Fibroblast of lung (primary cell): ENCODE data around the gene PLLP. TPM values are rescaled to one million over a fixed set of nuclear protein-coding genes. Genes with fewer than 3 reads are reported as not detected.

Source experiments
- DNase-seq, 2 donors: peaks; one replicate each; pipeline versions ENCODE4 v3.0.0 to v3.0.0-alpha.2; 2010; ENCODE audit warnings: low read depth in 2 of 2
- H2AFZ ChIP-seq: 2 replicates; pipeline ENCODE4 v1.5.1; 2012; ENCODE audit warnings: low read length, control low read depth, inconsistent platforms
- H3K27ac ChIP-seq: 2 replicates; pipeline ENCODE4 v1.5.1; 2011; ENCODE audit warnings: low read length, control low read depth; ENCODE audit not compliant: insufficient read depth
- H3K27me3 ChIP-seq: 2 replicates; pipeline ENCODE4 v1.5.1; 2011; ENCODE audit warnings: mild to moderate bottlenecking, low read length; ENCODE audit not compliant: control insufficient read depth, insufficient read depth
- H3K36me3 ChIP-seq: 2 replicates; pipeline ENCODE4 v1.5.1; 2011; ENCODE audit warnings: low read length; ENCODE audit not compliant: control insufficient read depth, insufficient read depth
- H3K4me1 ChIP-seq: 2 replicates; pipeline ENCODE4 v1.5.1; 2011; ENCODE audit warnings: low read length; ENCODE audit not compliant: control insufficient read depth, insufficient read depth; ENCODE audit errors: extremely low read depth
- H3K4me2 ChIP-seq: 2 replicates; pipeline ENCODE4 v1.5.1; 2011; ENCODE audit warnings: low read length, control low read depth; ENCODE audit not compliant: insufficient read depth; ENCODE audit errors: extremely low read depth
- H3K4me3 ChIP-seq, 4 experiments: fragments of 200-600 bp in 1 of 4; sonication (generic) in 1 of 4; replicated peaks in 1 of 4; 2 replicates each; pipeline ENCODE4 v1.5.1; 2011 to 2016; ENCODE audit warnings: low read length in 4 of 4, low read depth in 3 of 4, mild to moderate bottlenecking in 3 of 4, control low read depth in 2 of 4, inconsistent platforms in 1 of 4, mixed read lengths in 1 of 4; ENCODE audit not compliant: insufficient read depth in 1 of 4; ENCODE audit errors: control extremely low read depth in 1 of 4
- H3K79me2 ChIP-seq: 2 replicates; pipeline ENCODE4 v1.5.1; 2012; ENCODE audit warnings: mild to moderate bottlenecking, low read length, inconsistent platforms; ENCODE audit not compliant: control insufficient read depth, insufficient read depth
- H3K9ac ChIP-seq: 2 replicates; pipeline ENCODE4 v1.5.1; 2011; ENCODE audit warnings: mild to moderate bottlenecking, low read length, control low read depth; ENCODE audit not compliant: insufficient read depth
- H3K9me3 ChIP-seq: 2 replicates; pipeline ENCODE4 v1.5.1; 2012; ENCODE audit warnings: low read depth, low read length; ENCODE audit not compliant: control insufficient read depth, insufficient read depth
- H4K20me1 ChIP-seq: 2 replicates; pipeline ENCODE4 v1.5.1; 2011; ENCODE audit warnings: low read length; ENCODE audit not compliant: control insufficient read depth, insufficient read depth; ENCODE audit errors: extremely low read depth
- EZH2 ChIP-seq: IDR thresholded peaks from 2 replicates; pipeline ENCODE4 v1.5.1; 2012; ENCODE audit warnings: low read length, control low read depth, mild to moderate bottlenecking; ENCODE audit errors: missing control alignments
- polyA plus RNA-seq, 2 donors: library from polyadenylated mRNA; depleted of rRNA in 1 of 2; stranded (reverse) in 1 of 2; unstranded in 1 of 2; fragments of >200 nt; gene quantifications; 2 replicates each; pipeline ENCODE4 v1.2.1, GENCODE V29; 2011 to 2012; ENCODE audit warnings: missing spikeins in 1 of 2
- total RNA-seq: library from RNA; depleted of rRNA; stranded (reverse); fragments of >200 nt; gene quantifications from 2 replicates; pipeline ENCODE4 v1.2.1, GENCODE V29; 2014
- TF ChIP-seq, protein P1 (sequence below), 2 donors: IDR thresholded peaks in 1 of 2; conservative IDR thresholded peaks in 1 of 2; 1 replicate in 1 of 2; 2 replicates in 1 of 2; pipeline ENCODE4 v1.5.1; 2011 to 2012; ENCODE audit warnings: low read length in 2 of 2, control low read depth in 1 of 2, inconsistent platforms in 1 of 2, low read depth in 1 of 2, mild to moderate bottlenecking in 1 of 2

The PLLP gene
- total and polyA plus RNA-seq, 2 donors (not counting 1 experiment from before 2014, with no cell fraction given) = 0.05 TPM; not detected in 1

DNA sequence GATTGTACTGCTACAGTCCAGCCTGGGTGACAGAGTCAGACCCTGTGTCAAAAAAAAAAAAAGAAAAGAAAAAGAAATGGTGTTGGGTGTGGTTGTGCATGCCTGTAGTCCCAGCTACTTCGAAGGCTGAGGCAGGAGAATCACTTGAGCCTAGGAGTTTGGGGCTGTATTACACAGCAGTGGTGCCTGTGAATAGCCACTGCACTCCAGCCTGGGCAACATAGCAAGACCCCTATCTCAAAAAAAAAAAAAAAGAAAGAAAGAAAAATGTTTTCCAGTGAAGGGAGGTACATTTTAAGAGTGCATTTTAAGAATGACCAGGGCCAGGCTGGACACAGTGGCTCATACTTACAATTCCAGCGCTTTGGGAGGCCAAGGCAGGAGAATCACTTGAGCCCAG is 33.1 kb downstream of the PLLP start:
- Histone ChIP-seq H3K4me1 (no peaks in the 10 kb centered on the region), H3K4me3 (no peak overlapping the region), H4K20me1 (no peaks in the 10 kb centered on the region), H3K79me2 (peaks cover 3% of the 10 kb centered on the region), H3K36me3 (peaks cover 12% of the 10 kb centered on the region), H3K4me2 (no peak overlapping the region), H3K27me3 (no peaks in the 10 kb centered on the region), H3K9me3 (no peaks in the 10 kb centered on the region), H3K9ac (no peak overlapping the region), H2AFZ (no peak overlapping the region), H3K27ac (no peak overlapping the region)
- no peak for TF ChIP-seq EZH2
- TF ChIP-seq, protein P1, sequence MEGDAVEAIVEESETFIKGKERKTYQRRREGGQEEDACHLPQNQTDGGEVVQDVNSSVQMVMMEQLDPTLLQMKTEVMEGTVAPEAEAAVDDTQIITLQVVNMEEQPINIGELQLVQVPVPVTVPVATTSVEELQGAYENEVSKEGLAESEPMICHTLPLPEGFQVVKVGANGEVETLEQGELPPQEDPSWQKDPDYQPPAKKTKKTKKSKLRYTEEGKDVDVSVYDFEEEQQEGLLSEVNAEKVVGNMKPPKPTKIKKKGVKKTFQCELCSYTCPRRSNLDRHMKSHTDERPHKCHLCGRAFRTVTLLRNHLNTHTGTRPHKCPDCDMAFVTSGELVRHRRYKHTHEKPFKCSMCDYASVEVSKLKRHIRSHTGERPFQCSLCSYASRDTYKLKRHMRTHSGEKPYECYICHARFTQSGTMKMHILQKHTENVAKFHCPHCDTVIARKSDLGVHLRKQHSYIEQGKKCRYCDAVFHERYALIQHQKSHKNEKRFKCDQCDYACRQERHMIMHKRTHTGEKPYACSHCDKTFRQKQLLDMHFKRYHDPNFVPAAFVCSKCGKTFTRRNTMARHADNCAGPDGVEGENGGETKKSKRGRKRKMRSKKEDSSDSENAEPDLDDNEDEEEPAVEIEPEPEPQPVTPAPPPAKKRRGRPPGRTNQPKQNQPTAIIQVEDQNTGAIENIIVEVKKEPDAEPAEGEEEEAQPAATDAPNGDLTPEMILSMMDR (conservative IDR thresholded peaks at IDR 0.05 in 1 of 2, IDR thresholded peaks at IDR 0.05 in 1 of 2; ENCODE audit: low read depth in 1 of 2, low read length in 2 of 2) = no peak
- no peak for DNase-seq

GRCh38 chr16:57245472-57246113 is 38.9 kb downstream of the PLLP start:
- DNase-seq = peak; percentile 8 to 18
- peaks cover 12% of the 10 kb centered on the region for H3K79me2 ChIP-seq
- TF ChIP-seq, protein P1 (conservative IDR thresholded peaks at IDR 0.05 in 1 of 2, IDR thresholded peaks at IDR 0.05 in 1 of 2; ENCODE audit: low read depth in 1 of 2, low read length in 2 of 2) = no peak
- no peak for TF ChIP-seq EZH2
- H3K27ac ChIP-seq = peak overlapping the region; percentile 71
- H3K9ac ChIP-seq = peak overlapping the region; percentile 92
- H3K4me2 ChIP-seq = peak overlapping the region; percentile 86
- H3K4me3 ChIP-seq = peak overlapping the region; percentile 75 to 96 (median 85)
- H3K9me3 ChIP-seq = no peaks in the 10 kb centered on the region
- peaks cover 3% of the 10 kb centered on the region for H3K4me1 ChIP-seq
- peaks cover 12% of the 10 kb centered on the region for H3K36me3 ChIP-seq
- peak overlapping the region; percentile 22 for H2AFZ ChIP-seq
- no peaks in the 10 kb centered on the region for H4K20me1 ChIP-seq
- no peaks in the 10 kb centered on the region for H3K27me3 ChIP-seq

- H3K9ac ChIP-seq = peak within 1 kb of the TSS; percentile 92
- peak within 1 kb of the TSS; percentile 86 for H3K4me2 ChIP-seq
- no peaks in the 10 kb centered on the region for H3K9me3 ChIP-seq
- no peaks in the 10 kb centered on the region for H3K27me3 ChIP-seq
- H3K79me2 ChIP-seq = peaks cover 12% of the 10 kb centered on the region
- peaks cover 11% of the 10 kb centered on the region for H3K36me3 ChIP-seq
- H3K4me3 ChIP-seq = peak within 1 kb of the TSS; percentile 75 to 96 (median 85)
- H3K27ac ChIP-seq = peak within 1 kb of the TSS; percentile 71
- TF ChIP-seq EZH2 = no peak
- TF ChIP-seq, protein P1 (conservative IDR thresholded peaks at IDR 0.05 in 1 of 2, IDR thresholded peaks at IDR 0.05 in 1 of 2; ENCODE audit: low read depth in 1 of 2, low read length in 2 of 2) = no peak
- H4K20me1 ChIP-seq = no peaks in the 10 kb centered on the region
- peak; percentile 97 to 98 for DNase-seq
- peaks cover 3% of the 10 kb centered on the region for H3K4me1 ChIP-seq
- H2AFZ ChIP-seq = peak within 1 kb of the TSS; percentile 22
Measured at GRCh38 chr16:57244767-57245471, 39.6 kb downstream of the PLLP start, which contains the start of gene ARL2BP. Gene ARL2BP (plus strand): TSS chr16:57245259. CDS start chr16:57245368, 109 bp downstream.
